ENCODE data around the gene PLP2.
"Not testable (repeated sequence)": the region's sequence is repeated elsewhere in the genome, so short reads cannot be mapped to it uniquely, and the experiment has no call there.

Gene PLP2

DNA sequence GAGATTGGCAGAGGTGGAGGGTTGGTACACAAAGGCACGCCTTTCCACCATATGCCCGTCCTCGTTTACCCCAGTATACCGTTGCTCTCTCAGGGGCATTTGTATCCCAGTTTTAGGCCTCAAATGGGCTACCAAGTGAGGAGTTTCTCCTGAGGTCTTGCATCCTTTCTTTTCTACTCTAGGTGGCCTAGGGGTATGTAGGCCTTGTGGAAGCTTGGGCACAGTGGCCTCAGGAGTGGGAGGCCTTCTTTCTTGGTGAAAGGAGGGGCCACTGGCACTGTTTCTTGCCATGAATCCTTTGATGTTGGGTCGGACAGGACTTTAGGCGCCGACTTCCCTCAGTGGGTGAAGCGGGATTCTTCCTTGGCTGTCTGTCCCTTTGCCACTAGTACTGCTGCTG, 24.4 kb upstream of the PLP2 start:
- Histone ChIP-seq H3K36me3 (ENCODE audit: control insufficient read depth, low read length) (no peaks in the 10 kb centered on the region), H3K9me2 (replicated peaks; ENCODE audit: control insufficient read depth, low read length) (no peaks in the 10 kb centered on the region), H3K4me1 (ENCODE audit: control insufficient read depth, low read length) (peaks cover 6% of the 10 kb centered on the region; the same call in 1 of the 2 replicates), H3K27ac (ENCODE audit: low read depth, low read length) (no peak overlapping the region), H3K9me3 (ENCODE audit: control insufficient read depth, insufficient read depth, low read length) (no peaks in the 10 kb centered on the region), H3K4me2 (ENCODE audit: low read length) (no peak overlapping the region), H3K79me2 (ENCODE audit: control insufficient read depth, low read length) (no peaks in the 10 kb centered on the region), H4K20me1 (ENCODE audit: control insufficient read depth, insufficient read depth, low read depth, low read length) (no peaks in the 10 kb centered on the region), H3K27me3 (ENCODE audit: control insufficient read depth, low read length) (no peaks in the 10 kb centered on the region), H3F3A (ENCODE audit: control insufficient read depth, insufficient read depth) (no peaks in the 10 kb centered on the region), H3K4me3 (ENCODE audit: low read length) (no peak overlapping the region)
- TF ChIP-seq EZH2phosphoT487 (IDR thresholded peaks at IDR 0.05; ENCODE audit: borderline replicate concordance, low read length) (no peak), CTCF (IDR thresholded peaks at IDR 0.05; ENCODE audit: low read depth, low read length, poor library complexity, severe bottlenecking) (no peak)

DNA sequence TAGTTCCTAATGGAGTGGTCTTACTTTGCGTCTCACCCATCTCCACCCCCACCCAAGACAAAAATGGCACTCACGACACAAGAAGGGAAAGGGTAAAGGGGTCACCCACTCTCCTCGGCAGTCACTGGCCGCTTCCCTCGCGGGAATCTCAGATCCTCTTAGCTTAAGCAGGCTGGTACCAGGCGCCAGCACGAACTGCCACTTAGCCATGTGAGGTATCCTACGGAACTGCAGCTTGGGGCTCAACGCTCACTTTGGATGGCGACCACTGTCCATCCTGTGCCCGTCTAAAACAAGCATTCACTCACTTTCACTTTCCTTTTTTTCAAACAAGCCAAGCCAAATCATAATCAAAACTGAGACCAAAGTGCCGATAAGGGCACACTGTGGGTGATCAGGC, 23.8 kb upstream of the PLP2 start:
- Histone ChIP-seq H3K4me2 (ENCODE audit: low read length) (no peak overlapping the region), H3K36me3 (ENCODE audit: control insufficient read depth, low read length) (no peaks in the 10 kb centered on the region), H3K9me3 (ENCODE audit: control insufficient read depth, insufficient read depth, low read length) (no peaks in the 10 kb centered on the region), H3K4me1 (ENCODE audit: control insufficient read depth, low read length) (peaks cover 6% of the 10 kb centered on the region; the same call in 1 of the 2 replicates), H3K4me3 (ENCODE audit: low read length) (no peak overlapping the region), H4K20me1 (ENCODE audit: control insufficient read depth, insufficient read depth, low read depth, low read length) (no peaks in the 10 kb centered on the region), H3K79me2 (ENCODE audit: control insufficient read depth, low read length) (no peaks in the 10 kb centered on the region), H3K9me2 (replicated peaks; ENCODE audit: control insufficient read depth, low read length) (no peaks in the 10 kb centered on the region), H3K27me3 (ENCODE audit: control insufficient read depth, low read length) (no peaks in the 10 kb centered on the region), H3K27ac (ENCODE audit: low read depth, low read length) (no peak overlapping the region), H3F3A (ENCODE audit: control insufficient read depth, insufficient read depth) (no peaks in the 10 kb centered on the region)
- TF ChIP-seq EZH2phosphoT487 (IDR thresholded peaks at IDR 0.05; ENCODE audit: borderline replicate concordance, low read length), result no peak
- no peak for TF ChIP-seq CTCF (IDR thresholded peaks at IDR 0.05; ENCODE audit: low read depth, low read length, poor library complexity, severe bottlenecking)

GRCh38 chrX:49148390-49149100, 23.2 kb upstream of the PLP2 start:
- not testable (repeated sequence) for H3K27ac ChIP-seq (ENCODE audit: low read depth, low read length); H3F3A ChIP-seq (ENCODE audit: control insufficient read depth, insufficient read depth); H4K20me1 ChIP-seq (ENCODE audit: control insufficient read depth, insufficient read depth, low read depth, low read length); H3K27me3 ChIP-seq (ENCODE audit: control insufficient read depth, low read length); H3K4me3 ChIP-seq (ENCODE audit: low read length); H3K79me2 ChIP-seq (ENCODE audit: control insufficient read depth, low read length); H3K9me2 ChIP-seq (replicated peaks; ENCODE audit: control insufficient read depth, low read length); H3K36me3 ChIP-seq (ENCODE audit: control insufficient read depth, low read length); H3K9me3 ChIP-seq (ENCODE audit: control insufficient read depth, insufficient read depth, low read length); H3K4me2 ChIP-seq (ENCODE audit: low read length); H3K4me1 ChIP-seq (ENCODE audit: control insufficient read depth, low read length)

DNA sequence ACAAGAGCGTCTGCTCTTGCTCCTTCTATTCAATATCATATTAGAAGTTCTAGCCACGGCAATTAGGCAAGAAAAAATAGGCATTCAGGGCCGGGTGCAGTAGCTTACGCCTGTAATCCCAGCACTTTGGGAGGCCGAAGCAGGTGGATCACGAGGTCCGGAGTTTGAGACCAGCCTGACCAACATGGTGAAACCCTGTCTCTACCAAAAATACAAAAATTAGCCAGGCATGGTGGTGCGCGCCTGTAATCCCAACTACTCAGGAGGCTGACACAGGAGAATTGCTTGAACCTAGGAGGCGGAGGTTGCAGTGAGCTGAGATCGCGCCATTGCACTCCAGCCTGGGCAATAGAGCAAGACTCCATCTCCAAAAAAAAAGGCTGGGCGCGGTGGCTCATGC, 22.4 kb upstream of the PLP2 start:
- H3K9me3 ChIP-seq (ENCODE audit: control insufficient read depth, insufficient read depth, low read length); H3K27me3 ChIP-seq (ENCODE audit: control insufficient read depth, low read length); H3K4me1 ChIP-seq (ENCODE audit: control insufficient read depth, low read length); H3K4me2 ChIP-seq (ENCODE audit: low read length); H3K27ac ChIP-seq (ENCODE audit: low read depth, low read length); H3K79me2 ChIP-seq (ENCODE audit: control insufficient read depth, low read length); H3K36me3 ChIP-seq (ENCODE audit: control insufficient read depth, low read length); H4K20me1 ChIP-seq (ENCODE audit: control insufficient read depth, insufficient read depth, low read depth, low read length); H3F3A ChIP-seq (ENCODE audit: control insufficient read depth, insufficient read depth); H3K4me3 ChIP-seq (ENCODE audit: low read length); H3K9me2 ChIP-seq (replicated peaks; ENCODE audit: control insufficient read depth, low read length): not testable (repeated sequence)

Data from DOHH2 (cell line).